Measurements from ENCODE around the gene ANKRD13C.

ANKRD13C gene

DNA sequence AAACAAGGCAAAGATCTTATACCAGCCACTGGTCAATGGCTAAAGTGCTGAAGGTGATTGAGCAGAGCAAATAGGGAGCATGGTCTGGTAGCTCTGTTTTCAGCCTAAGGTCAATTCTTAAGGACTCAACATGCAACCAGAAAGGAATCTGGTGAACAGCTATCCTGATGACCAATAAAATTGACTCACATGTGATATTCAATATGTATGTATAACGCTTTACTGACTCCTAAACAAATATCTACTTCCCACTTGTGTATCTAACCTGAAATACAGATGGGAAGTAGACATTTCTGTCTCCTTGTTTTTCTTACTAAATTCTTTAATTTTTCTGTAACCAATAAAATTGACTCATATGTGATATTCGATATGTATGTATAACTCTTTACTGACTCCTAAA, 31.6 kb upstream of the ANKRD13C start:
- TF ChIP-seq CSRNP3 (CRISPR knock-in tag; IDR thresholded peaks at IDR 0.05) (no peak), PATZ1 (CRISPR knock-in tag; IDR thresholded peaks at IDR 0.05; ENCODE audit: borderline replicate concordance) (no peak), GLIS3 (CRISPR knock-in tag; IDR thresholded peaks at IDR 0.05) (no peak), TOX (CRISPR knock-in tag; IDR thresholded peaks at IDR 0.05; ENCODE audit: borderline replicate concordance) (no peak), ZFP3 (CRISPR knock-in tag; IDR thresholded peaks at IDR 0.05) (no peak), ARNTL (CRISPR knock-in tag; IDR thresholded peaks at IDR 0.05; ENCODE audit: borderline replicate concordance, low read depth) (no peak), ISL1 (CRISPR knock-in tag; IDR thresholded peaks at IDR 0.05) (no peak), BACH2 (CRISPR knock-in tag; IDR thresholded peaks at IDR 0.05; ENCODE audit: borderline replicate concordance) (no peak), RARB (CRISPR knock-in tag; IDR thresholded peaks at IDR 0.05) (no peak), ZNF565 (CRISPR knock-in tag; conservative IDR thresholded peaks at IDR 0.05; ENCODE audit: low read depth) (no peak), POU6F1 (CRISPR knock-in tag; IDR thresholded peaks at IDR 0.05; ENCODE audit: borderline replicate concordance, low read depth) (no peak), OSR1 (CRISPR knock-in tag; IDR thresholded peaks at IDR 0.05) (no peak), SNAI2 (CRISPR knock-in tag; IDR thresholded peaks at IDR 0.05) (no peak)

GRCh38 chr1:70385477-70385876, 31.0 kb upstream of the ANKRD13C start:
- no peak for ATAC-seq
- TF ChIP-seq CSDC2 (CRISPR knock-in tag; IDR thresholded peaks at IDR 0.05) (no peak), CSRNP3 (CRISPR knock-in tag; IDR thresholded peaks at IDR 0.05) (no peak), ZC3H10 (CRISPR knock-in tag; IDR thresholded peaks at IDR 0.05) (no peak), BACH2 (CRISPR knock-in tag; IDR thresholded peaks at IDR 0.05; ENCODE audit: borderline replicate concordance) (no peak)
- TF ChIP-seq, protein P1, sequence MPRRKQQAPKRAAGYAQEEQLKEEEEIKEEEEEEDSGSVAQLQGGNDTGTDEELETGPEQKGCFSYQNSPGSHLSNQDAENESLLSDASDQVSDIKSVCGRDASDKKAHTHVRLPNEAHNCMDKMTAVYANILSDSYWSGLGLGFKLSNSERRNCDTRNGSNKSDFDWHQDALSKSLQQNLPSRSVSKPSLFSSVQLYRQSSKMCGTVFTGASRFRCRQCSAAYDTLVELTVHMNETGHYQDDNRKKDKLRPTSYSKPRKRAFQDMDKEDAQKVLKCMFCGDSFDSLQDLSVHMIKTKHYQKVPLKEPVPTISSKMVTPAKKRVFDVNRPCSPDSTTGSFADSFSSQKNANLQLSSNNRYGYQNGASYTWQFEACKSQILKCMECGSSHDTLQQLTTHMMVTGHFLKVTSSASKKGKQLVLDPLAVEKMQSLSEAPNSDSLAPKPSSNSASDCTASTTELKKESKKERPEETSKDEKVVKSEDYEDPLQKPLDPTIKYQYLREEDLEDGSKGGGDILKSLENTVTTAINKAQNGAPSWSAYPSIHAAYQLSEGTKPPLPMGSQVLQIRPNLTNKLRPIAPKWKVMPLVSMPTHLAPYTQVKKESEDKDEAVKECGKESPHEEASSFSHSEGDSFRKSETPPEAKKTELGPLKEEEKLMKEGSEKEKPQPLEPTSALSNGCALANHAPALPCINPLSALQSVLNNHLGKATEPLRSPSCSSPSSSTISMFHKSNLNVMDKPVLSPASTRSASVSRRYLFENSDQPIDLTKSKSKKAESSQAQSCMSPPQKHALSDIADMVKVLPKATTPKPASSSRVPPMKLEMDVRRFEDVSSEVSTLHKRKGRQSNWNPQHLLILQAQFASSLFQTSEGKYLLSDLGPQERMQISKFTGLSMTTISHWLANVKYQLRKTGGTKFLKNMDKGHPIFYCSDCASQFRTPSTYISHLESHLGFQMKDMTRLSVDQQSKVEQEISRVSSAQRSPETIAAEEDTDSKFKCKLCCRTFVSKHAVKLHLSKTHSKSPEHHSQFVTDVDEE (CRISPR knock-in tag; IDR thresholded peaks at IDR 0.05): no peak

More for the DNA sequence above, 31.6 kb upstream of the ANKRD13C start:
- ATAC-seq: no peak

GRCh38 chr1:70384542-70384941, 30.0 kb upstream of the ANKRD13C start:
- ATAC-seq: no peak
- no peak for TF ChIP-seq SNAI2 (CRISPR knock-in tag; IDR thresholded peaks at IDR 0.05)
- no peak for TF ChIP-seq ZNF565 (CRISPR knock-in tag; conservative IDR thresholded peaks at IDR 0.05; ENCODE audit: low read depth)
- no peak for TF ChIP-seq TOX (CRISPR knock-in tag; IDR thresholded peaks at IDR 0.05; ENCODE audit: borderline replicate concordance)
- TF ChIP-seq CSDC2 (CRISPR knock-in tag; IDR thresholded peaks at IDR 0.05): no peak
- TF ChIP-seq GLIS3 (CRISPR knock-in tag; IDR thresholded peaks at IDR 0.05): no peak
- TF ChIP-seq TCF4 (CRISPR knock-in tag; IDR thresholded peaks at IDR 0.05; ENCODE audit: borderline replicate concordance): no peak
- TF ChIP-seq OSR1 (CRISPR knock-in tag; IDR thresholded peaks at IDR 0.05): no peak
- TF ChIP-seq PPARA (CRISPR knock-in tag; IDR thresholded peaks at IDR 0.05; ENCODE audit: borderline replicate concordance): no peak
- TF ChIP-seq CREB5 (CRISPR knock-in tag; IDR thresholded peaks at IDR 0.05; ENCODE audit: low read depth): no peak
- TF ChIP-seq ZFP3 (CRISPR knock-in tag; IDR thresholded peaks at IDR 0.05): no peak
- no peak for TF ChIP-seq CSRNP3 (CRISPR knock-in tag; IDR thresholded peaks at IDR 0.05)
- no peak for TF ChIP-seq ISL1 (CRISPR knock-in tag; IDR thresholded peaks at IDR 0.05)
- TF ChIP-seq PATZ1 (CRISPR knock-in tag; IDR thresholded peaks at IDR 0.05; ENCODE audit: borderline replicate concordance): no peak
- TF ChIP-seq POU6F1 (CRISPR knock-in tag; IDR thresholded peaks at IDR 0.05; ENCODE audit: borderline replicate concordance, low read depth): no peak
- TF ChIP-seq ZFP30 (CRISPR knock-in tag; IDR thresholded peaks at IDR 0.05): no peak
- TF ChIP-seq ZC3H10 (CRISPR knock-in tag; IDR thresholded peaks at IDR 0.05): no peak

Measured in SK-N-SH treated with all-trans-retinoic acid at 6 μM for 48 hours (cell line).